Measurements from ENCODE around the gene TROAP.
"Not testable (repeated sequence)": the region's sequence is repeated elsewhere in the genome, so short reads cannot be mapped to it uniquely, and the experiment has no call there.

The TROAP gene

DNA sequence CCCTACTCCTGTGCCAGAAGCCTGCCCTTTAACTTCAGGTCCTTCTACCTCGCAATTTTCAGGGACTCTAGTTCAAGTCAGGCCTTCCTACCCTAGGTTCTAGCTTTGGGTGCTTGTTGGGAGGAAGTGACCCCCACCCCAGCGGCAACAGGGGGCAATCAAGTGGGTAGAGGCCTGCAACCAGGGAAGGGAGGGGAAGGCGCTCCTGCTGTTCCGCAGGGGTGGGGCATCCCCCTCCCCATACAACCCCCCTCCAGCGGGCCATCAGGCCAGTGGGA is 28.3 kb upstream of the TROAP start:
- DNase-seq: no peak

DNA sequence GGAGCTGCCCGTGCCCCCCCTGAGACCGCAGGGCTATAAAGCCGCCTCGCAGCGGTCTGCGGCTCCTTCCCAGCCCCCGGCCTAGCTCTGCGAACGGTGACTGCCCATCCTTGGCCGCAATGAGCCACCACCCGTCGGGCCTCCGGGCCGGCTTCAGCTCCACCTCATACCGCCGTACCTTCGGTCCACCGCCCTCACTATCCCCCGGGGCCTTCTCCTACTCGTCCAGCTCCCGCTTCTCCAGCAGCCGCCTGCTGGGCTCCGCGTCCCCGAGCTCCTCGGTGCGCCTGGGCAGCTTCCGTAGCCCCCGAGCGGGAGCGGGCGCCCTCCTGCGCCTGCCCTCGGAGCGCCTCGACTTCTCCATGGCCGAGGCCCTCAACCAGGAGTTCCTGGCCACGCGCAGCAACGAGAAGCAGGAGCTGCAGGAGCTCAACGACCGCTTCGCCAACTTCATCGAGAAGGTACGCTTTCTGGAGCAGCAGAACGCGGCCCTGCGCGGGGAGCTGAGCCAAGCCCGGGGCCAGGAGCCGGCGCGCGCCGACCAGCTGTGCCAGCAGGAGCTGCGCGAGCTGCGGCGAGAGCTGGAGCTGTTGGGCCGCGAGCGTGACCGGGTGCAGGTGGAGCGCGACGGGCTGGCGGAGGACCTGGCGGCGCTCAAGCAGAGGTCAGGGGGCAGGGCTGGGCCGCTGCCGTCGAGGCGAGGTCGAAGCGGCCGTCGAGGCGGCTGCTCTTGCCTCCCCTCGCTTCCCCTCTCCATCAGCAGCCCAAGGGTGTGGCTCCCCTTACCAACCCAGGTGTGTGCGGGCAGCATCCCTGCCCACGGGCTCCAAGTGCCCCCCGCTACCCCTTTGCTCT is 27.7 kb upstream of the TROAP start, which contains the start of gene PRPH:
Gene PRPH, plus strand, starts transcription at position 66 of the 855 bp plus-strand sequence. Its CDS starts 54 bp downstream, at position 120.
- DNase-seq: no peak

DNA sequence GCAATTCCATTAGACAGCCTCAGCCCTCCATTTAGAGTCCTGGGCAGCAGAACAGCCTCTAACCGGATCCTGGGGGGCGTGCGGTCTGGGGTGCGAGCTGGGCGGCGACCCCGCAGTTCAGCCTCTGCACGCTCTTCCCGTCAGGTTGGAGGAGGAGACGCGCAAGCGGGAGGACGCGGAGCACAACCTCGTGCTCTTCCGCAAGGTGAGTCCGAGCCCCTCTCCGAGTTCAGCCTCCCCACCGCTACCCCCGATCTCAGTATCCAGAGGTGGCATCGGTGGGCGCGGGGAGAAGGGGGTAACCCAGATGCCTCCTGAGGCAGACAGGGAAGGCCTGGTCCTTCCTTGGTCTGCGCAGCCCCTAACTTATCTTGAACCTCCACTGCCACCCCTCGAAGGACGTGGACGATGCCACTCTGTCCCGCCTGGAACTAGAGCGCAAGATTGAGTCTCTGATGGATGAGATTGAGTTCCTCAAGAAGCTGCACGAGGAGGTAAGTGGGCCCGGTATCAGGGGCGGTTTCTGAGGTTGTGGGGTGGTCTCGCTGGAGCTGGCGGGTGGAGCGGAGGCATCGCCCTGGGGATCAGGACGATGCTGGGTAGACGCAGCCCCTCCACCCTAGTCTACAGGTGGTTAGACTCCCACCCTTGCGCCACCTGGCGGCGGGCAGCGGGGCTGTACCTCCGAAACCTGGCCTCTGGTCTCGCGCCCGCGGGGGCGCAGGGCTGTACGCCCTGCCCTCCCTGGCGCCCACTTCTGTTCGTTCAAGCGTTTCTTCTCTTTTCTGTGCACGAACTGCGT is 26.8 kb upstream of the TROAP start:
- no peak for DNase-seq

DNA sequence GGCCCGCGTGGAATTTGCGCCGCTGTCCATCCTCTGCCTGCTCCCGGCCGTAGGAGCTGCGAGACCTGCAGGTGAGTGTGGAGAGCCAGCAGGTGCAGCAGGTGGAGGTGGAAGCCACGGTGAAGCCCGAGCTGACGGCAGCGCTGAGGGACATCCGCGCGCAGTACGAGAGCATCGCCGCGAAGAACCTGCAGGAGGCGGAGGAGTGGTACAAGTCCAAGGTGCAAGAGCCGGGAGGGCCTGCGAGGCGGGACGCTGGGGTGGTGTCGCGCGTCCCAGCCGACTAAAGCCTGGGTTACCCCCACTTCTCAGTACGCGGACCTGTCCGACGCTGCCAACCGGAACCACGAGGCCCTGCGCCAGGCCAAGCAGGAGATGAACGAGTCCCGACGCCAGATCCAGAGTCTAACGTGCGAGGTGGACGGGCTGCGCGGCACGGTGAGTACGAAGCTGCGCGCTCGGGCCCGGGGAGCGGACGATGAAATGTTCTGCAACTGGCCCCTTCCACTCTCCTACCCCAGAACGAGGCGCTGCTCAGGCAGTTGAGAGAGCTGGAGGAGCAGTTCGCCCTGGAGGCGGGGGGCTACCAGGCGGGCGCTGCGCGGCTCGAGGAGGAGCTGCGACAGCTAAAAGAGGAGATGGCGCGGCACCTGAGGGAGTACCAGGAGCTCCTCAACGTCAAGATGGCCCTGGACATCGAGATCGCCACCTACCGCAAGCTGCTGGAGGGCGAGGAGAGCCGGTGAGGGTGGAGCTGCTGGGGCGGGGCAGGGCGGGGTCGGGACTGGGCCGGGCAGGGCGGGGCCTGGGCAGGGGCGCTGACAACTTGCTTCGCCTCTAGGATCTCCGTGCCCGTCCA is 26.0 kb upstream of the TROAP start:
- no peak for DNase-seq

DNA sequence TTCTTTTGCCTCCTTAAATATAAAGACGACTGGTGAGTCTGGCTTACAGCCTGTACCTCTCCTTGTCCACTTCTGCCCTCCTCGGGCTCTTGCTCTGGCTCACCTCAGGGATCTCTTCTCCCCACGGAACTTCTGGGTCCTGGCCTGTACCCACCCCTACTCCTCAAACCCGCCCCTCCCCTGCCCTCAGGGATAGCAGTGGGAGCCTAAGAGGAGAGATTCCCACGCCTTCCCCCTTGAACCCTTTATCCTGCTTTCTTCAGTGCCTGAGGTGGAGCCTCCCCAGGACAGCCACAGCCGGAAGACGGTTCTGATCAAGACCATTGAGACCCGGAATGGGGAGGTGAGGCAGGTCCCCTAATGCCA is 25.4 kb upstream of the TROAP start:
- no peak for DNase-seq

DNA sequence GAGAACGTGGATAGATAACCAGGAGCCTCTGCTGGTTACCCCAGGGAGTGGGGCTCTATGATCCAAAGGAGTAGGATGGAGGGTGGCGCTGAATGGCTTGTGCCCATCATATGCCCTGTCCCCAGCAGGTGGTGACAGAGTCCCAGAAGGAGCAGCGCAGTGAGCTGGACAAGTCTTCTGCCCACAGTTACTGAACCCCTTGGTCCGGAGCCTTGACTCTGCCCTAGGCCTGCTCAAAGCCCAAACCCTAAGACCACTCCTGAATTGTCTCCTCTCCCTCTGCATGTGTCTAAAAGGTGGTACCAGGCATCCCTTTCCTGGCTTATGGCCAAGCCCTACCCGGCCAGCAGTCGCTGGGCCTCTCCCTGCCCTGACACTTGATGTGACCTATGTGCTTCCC is 24.9 kb upstream of the TROAP start:
- DNase-seq: no peak

DNA sequence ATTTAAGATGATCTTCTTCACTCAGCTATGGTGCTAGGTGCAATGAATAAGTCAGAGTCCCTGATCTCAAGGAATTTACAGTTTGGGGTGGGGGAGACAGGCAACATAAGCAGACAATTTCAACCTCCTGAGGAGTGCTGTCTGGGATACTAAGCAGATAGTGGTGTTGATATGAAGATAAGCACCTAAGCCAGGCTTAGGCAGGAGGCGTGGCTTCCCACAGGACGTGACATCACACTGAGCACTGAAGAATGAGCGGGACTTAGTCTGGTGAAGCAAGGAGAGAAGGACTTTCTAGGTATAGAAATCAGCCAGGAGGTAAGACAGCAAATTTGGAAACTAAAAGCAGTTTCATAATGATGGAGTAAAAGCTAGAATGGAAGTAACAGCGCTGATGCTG is 21.3 kb upstream of the TROAP start:
- DNase-seq: no peak

DNA sequence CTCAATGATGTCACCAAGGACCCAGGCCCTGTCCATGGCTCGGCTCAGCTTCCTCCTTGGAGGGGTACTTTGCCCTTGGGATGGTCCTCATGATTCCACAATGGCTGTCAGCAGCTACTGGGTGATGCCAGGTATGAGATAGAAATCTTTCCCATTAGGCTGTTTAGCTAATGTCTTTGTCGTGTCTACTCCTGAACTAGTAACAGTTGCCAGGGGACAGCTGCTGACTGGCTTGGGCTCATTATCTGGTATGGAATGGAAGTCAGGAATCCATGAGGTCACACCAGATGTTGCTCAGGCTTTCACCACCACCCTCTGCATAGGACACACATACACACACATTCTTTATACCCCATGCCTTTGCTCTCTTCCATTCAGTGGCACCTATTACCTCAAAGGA is 18.9 kb upstream of the TROAP start:
- DNase-seq: no peak

DNA sequence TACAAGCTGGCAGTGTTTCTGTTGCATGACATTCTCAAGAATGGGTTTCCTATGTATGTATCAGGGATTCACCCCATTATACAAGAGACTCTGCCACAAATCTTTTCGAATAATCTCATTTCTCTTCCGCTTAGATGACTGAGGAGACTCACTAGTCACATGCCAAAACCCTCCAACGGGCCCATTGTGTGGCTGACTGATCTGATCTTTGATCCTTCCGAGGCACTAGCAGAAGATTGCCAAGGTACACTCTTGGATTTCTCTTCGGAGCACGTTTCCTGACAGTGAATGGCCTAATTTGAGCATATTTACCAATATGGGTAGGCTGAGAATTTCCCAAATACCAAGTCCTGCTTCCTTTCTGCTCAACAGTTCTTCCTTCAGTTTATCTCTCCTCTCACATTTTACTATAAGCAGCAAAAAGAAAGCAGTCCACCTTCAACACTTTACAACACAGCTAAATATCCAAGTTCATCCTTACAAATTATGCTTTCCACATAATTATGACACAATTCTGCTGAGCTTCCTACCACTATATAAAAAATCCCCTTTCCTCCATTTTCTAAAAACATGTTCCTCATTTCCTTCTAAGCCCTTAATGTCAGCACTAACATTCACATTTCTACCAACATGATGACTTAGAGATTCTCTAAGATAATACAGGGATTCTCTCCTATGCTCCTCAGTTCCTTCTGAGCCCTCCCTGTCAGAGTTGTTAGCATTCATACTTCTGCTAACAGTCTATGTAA is 17.1 kb upstream of the TROAP start:
- DNase-seq: no peak

DNA sequence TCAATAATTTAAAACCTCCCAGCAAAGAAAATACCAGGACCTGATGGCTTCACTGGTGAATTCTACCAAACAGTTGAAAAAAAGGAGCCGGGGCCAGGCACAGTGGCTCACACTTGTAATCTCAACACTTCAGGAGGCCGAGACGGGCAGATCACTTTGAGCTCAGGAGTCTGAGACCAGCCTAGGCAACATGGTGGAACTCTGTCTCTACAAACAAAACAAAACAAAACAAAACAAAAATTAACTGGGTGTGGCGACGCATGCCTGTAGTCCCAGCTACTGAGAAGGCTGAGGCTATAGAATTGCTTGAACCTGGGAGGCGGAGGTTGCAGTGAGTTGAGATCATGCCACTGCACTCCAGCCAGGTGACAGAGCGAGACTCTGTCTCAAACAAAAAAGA is 13.7 kb upstream of the TROAP start:
- DNase-seq: no peak

DNA sequence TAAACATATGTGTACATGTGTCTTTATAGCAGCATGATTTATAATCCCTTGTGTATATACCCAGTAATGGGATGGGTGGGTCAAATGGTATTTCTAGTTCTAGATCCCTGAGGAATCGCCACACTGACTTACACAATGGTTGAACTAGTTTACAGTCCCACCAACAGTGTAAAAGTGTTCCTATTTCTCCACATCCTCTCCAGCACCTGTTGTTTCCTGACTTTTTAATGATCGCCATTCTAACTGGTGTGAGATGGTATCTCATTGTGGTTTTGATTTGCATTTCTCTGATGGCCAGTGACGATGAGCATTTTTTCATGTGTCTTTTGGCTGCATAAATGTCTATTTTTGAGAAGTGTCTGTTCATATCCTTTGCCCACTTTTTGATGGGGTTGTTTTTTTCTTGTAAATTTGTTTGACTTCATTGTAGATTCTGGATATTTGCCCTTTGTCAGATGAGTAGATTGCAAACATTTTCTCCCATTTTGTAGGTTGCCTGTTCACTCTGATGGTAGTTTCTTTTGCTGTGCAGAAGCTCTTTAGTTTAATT is 12.5 kb upstream of the TROAP start:
- DNase-seq: not testable (repeated sequence)

DNA sequence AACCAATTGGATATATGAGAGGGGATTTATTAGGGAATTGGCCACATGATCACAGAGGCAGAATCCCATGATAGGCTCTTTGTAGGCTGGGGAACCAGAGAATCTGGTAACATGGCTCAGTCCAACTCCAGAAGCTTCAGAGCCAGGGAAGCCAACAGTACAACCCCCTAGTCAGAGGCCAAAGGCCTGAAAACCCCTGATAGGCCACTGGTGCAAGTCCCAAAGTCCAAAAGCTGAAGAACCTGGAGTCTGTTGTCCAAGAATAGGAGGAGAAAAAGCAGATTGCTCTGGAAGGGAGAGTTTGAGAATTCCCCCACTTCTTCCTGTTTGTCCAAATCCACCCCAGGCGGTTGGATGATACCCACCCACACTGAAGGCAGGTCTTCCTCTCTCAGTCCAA is 8.2 kb upstream of the TROAP start:
- no peak for DNase-seq

DNA sequence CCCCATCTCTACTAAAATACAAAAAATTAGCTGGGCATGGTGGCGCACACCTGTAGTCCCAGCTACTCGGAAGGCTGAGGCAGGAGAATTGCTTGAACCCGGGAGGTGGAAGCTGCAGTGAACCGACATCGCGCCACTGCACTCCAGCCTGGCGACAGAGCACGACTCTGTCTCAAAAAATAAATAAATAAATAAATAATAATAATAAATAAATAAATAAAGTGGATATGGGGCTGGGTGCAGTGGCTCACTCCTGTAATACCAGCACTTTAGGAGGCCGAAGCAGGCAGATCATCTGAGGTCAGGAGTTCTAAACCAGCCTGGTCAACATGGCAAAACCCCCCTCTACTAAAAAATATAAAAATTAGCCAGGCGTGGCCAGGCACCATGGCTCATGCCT is 5.9 kb upstream of the TROAP start:
- DNase-seq: not testable (repeated sequence)

DNA sequence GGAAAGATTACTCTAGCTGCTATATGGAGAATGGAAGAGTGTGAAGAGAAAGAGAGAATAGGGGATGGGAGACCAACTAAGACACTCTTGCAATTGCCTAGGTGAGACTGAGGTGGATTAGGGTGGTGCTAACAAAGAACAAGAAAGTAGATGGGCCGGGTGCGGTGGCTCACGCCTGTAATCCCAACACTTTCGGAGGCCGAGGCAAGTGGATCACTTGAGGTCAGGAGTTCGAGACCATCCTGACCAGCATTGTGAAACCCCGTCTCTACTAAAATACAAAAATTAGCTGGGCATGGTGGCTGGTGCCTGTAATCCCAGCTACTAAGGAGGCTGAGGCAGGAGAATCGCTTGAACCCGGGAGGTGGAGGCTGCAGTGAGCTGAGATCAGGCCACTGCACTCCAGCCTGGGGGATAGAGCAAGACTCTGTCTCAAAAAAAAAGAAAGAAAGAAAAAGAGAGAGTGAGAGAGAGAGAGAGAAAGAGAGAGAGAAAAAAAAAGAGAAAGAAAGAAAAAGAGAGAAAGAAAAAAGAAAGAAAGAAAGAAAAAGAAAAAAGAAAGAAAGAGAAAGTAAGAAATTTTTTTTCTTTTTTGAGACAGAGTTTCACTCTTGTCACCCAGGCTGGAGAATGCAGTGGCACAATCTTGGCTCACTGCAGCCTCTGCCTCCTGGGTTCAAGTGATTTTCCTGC is 2.5 kb upstream of the TROAP start:
- DNase-seq: not testable (repeated sequence)

DNA sequence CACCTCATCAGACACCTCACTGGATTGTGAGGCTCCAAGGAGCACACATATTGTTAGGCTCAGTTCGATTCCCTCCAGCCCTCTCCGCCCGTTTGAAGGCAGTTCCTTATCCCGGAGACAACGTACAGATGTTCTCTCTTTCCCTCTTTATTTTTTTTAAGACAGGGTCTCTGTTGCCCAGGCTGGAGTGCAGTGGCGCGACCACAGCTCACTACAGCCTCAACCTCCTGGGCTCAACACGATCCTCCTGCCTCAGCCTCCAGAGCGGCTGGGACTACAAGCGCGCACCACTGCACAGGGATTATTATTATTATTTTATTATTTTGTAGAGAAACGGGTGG is 718 bp upstream of the TROAP start:
- DNase-seq: no peak

DNA sequence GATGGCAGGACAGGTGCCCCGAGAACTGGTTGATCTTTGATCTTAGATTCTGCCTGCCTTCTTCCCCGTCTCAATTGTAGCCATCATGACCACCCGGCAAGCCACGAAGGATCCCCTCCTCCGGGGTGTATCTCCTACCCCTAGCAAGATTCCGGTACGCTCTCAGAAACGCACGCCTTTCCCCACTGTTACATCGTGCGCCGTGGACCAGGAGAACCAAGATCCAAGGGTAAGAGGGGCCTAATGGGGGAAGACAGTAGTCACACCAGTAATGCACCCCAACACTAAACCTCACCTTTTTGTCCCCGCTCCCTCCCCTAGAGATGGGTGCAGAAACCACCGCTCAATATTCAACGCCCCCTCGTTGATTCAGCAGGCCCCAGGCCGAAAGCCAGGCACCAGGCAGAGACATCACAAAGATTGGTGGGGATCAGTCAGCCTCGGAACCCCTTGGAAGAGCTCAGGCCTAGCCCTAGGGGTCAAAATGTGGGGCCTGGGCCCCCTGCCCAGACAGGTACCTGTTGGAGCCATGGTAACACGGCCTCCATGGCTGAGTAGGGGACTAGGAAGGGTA is 556 bp downstream of the TROAP start:
- no peak for DNase-seq

DNA sequence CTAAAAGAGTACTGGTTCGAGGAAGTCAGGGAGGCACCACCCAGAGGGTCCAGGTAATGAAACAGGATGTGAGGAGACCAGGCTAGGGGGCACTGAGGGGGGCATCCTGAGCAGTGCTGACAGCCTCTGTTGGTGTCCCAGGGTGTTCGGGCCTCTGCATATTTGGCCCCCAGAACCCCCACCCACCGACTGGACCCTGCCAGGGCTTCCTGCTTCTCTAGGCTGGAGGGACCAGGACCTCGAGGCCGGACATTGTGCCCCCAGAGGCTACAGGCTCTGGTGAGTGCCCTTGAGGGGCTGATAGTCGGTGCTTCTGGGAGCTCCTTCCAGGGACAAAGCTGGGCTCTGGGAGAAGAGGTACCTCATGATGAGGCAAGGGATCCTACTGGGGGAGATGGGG is 2.6 kb downstream of the TROAP start:
- no peak for DNase-seq

DNA sequence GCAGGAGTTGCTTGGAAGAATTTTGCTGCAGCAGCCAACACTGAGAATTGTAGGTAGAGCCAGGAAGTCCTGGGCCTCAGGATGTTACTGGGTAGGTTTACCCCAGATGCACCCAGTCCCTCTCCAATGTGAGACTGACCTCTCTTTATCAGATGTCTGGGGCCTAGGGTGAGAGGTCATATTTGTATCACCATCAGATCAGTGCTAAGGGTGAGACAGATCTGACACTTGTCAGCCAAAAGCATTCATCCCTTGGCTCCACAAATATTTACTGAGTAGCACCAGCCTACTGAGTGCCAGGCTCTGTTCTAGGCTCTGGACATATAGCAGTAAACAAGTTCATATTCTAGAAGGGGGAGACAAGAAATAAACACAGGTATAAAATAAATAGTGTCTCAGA is 4.3 kb downstream of the TROAP start:
- no peak for DNase-seq

DNA sequence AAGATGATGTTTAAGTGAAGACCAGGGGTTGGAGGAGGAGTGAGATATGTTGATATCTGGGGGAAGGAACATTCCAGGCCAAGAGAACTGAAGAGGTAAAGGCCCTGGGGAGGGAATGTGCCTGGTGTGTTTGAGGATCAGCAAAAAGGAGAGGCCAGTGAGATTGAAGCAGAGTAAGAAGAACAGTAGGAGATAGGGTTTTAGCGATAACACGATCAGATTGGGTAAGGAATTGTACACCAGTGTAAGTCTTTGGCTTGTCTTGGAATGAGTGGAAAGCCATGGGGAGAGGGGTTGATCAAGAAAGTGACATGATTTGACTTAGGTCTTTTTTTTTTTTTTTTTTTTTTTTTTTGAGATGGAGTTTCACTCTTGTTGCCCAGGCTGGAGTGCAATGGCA is 4.8 kb downstream of the TROAP start:
- DNase-seq: no peak

DNA sequence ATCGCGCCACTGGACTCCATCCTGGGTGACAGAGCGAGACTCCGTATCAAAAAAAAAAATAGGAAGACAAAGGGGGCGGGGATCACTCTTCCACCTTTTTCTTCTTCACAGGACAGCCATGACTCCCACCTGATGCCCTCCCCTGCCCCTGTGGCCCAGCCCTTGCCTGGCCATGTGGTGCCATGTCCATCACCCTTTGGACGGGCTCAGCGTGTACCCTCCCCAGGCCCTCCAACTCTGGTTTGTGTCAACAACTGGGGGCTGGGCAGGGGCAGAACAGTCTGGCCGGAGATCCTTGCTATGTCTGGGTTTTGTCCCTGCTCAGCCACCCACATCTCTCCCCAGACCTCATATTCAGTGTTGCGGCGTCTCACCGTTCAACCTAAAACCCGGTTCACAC is 5.8 kb downstream of the TROAP start:
- DNase-seq: no peak

DNA sequence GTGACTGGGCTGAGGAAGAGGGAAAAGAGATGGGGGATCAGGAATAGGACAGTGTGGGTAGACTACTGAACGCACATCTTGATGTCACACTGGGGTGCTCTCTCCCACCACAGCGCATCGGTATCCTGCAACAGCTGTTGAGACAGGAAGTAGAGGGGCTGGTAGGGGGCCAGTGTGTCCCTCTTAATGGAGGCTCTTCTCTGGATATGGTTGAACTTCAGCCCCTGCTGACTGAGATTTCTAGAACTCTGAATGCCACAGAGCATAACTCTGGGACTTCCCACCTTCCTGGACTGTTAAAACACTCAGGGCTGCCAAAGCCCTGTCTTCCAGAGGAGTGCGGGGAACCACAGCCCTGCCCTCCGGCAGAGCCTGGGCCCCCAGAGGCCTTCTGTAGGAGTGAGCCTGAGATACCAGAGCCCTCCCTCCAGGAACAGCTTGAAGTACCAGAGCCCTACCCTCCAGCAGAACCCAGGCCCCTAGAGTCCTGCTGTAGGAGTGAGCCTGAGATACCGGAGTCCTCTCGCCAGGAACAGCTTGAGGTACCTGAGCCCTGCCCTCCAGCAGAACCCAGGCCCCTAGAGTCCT is 7.1 kb downstream of the TROAP start:
- no peak for DNase-seq
